HepG2 (cell line): ENCODE measurements around the gene USP36. TPM values are rescaled to one million over a fixed set of nuclear protein-coding genes. Genes with fewer than 3 reads are reported as not detected.

Experiments used
- ASH2L ChIP-seq: fragments of 300-600, 200-600 bp; sonication (generic); IDR thresholded peaks from 2 replicates; pipeline ENCODE4 v1.7.0; 2017; ENCODE audit warnings: low read depth, mild to moderate bottlenecking, moderate library complexity, mixed read lengths, low read length; ENCODE audit not compliant: insufficient read length
- KDM5A ChIP-seq: fragments of 200-600 bp; sonication (generic); IDR thresholded peaks from 2 replicates; pipeline ENCODE4 v1.7.0; 2018; ENCODE audit warnings: antibody characterized with exemption, mild to moderate bottlenecking, low read length, borderline replicate concordance
- KLF11 ChIP-seq: IDR thresholded peaks from 2 replicates; pipeline ENCODE4 v1.6.1; 2016; ENCODE audit warnings: missing compliant biosample characterization
- NR2F1 ChIP-seq, 2 experiments: fragments of 450-650 bp in 1 of 2; formaldehyde crosslinking in 1 of 2; IDR thresholded peaks; 2 replicates each; pipeline versions ENCODE4 v1.5.0 to v1.6.1; 2016 to 2020; ENCODE audit warnings: mild to moderate bottlenecking in 1 of 2, missing compliant biosample characterization in 1 of 2, missing genetic modification reagents in 1 of 2, moderate library complexity in 1 of 2
- ZFX ChIP-seq: sonication (generic); formaldehyde crosslinking; IDR thresholded peaks from 2 replicates; pipeline ENCODE4 v1.4.0; 2020; ENCODE audit warnings: mild to moderate bottlenecking, low read depth, missing genetic modification reagents, moderate library complexity
- ZNF138 ChIP-seq: sonication (generic); formaldehyde crosslinking; IDR thresholded peaks from 2 replicates; pipeline ENCODE4 v1.5.0; 2020; ENCODE audit warnings: mild to moderate bottlenecking, low read depth, missing genetic modification reagents
- ZNF296 ChIP-seq: sonication (generic); formaldehyde crosslinking; conservative IDR thresholded peaks from 2 replicates; pipeline ENCODE4 v1.5.0; 2020; ENCODE audit warnings: mild to moderate bottlenecking, missing genetic modification reagents
- ZNF354B ChIP-seq: sonication (generic); formaldehyde crosslinking; IDR thresholded peaks from 2 replicates; pipeline ENCODE4 v1.8.0; 2022; ENCODE audit warnings: mild to moderate bottlenecking, missing genetic modification reagents
- ZNF446 ChIP-seq: sonication (generic); formaldehyde crosslinking; IDR thresholded peaks from 2 replicates; pipeline ENCODE4 v1.5.0; 2020; ENCODE audit warnings: mild to moderate bottlenecking, missing genetic modification reagents
- ZNF543 ChIP-seq: sonication (generic); formaldehyde crosslinking; IDR thresholded peaks from 2 replicates; pipeline ENCODE4 v1.4.0; 2020; ENCODE audit warnings: mild to moderate bottlenecking, missing genetic modification reagents
- polyA plus RNA-seq, 8 experiments: library from polyadenylated mRNA; depleted of rRNA in 3 of 8; stranded (reverse) in 7 of 8; unstranded in 1 of 8; fragments of >200 nt; fragmentation: Illumina TruSeq in 4 of 8; extraction: Trizol in 4 of 8; gene quantifications; 2 replicates each; pipeline versions ENCODE4 v1.2.1 to v1.2.3, GENCODE V29; 2011 to 2016; ENCODE audit warnings: low read depth in 4 of 8, missing spikeins in 1 of 8, mixed read lengths in 1 of 8; ENCODE audit not compliant: insufficient read depth in 1 of 8
- total RNA-seq, 5 experiments: library from RNA; depleted of rRNA; stranded (reverse); fragments of >200 nt; fragmentation: Illumina TruSeq; extraction: Trizol; gene quantifications; 2 replicates each; pipeline ENCODE4 v1.2.3, GENCODE V29; 2016; ENCODE audit warnings: low read depth in 1 of 5
- TF ChIP-seq, protein P1 (sequence below): sonication (generic); formaldehyde crosslinking; IDR thresholded peaks from 2 replicates; pipeline ENCODE4 v1.4.0; 2020; ENCODE audit warnings: missing genetic modification reagents
- TF ChIP-seq, protein P2 (sequence below): sonication (generic); formaldehyde crosslinking; IDR thresholded peaks from 2 replicates; pipeline ENCODE4 v1.4.0; 2020; ENCODE audit warnings: missing genetic modification reagents, low read depth, mild to moderate bottlenecking, borderline replicate concordance

The USP36 gene
- total and polyA plus RNA-seq, 2 of the 13 experiments (the other 11 are each of a cell fraction or from before 2014, with no cell fraction given) = 29.6 to 45.9 TPM

DNA sequence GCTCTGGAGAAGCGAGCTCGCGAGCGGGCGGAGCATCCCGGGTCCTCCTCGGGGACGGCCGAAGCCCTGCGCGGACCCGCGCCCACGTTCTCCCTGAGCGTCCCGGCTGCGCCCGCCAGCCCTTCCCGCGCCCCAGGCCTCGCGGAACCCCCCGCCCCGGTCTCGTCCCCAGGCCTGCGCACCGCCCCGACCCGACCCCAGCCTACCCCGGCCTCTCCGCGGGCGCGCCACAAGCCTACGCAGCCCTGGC is 159 bp downstream of the USP36 start (continued):
- TF ChIP-seq, protein P1, sequence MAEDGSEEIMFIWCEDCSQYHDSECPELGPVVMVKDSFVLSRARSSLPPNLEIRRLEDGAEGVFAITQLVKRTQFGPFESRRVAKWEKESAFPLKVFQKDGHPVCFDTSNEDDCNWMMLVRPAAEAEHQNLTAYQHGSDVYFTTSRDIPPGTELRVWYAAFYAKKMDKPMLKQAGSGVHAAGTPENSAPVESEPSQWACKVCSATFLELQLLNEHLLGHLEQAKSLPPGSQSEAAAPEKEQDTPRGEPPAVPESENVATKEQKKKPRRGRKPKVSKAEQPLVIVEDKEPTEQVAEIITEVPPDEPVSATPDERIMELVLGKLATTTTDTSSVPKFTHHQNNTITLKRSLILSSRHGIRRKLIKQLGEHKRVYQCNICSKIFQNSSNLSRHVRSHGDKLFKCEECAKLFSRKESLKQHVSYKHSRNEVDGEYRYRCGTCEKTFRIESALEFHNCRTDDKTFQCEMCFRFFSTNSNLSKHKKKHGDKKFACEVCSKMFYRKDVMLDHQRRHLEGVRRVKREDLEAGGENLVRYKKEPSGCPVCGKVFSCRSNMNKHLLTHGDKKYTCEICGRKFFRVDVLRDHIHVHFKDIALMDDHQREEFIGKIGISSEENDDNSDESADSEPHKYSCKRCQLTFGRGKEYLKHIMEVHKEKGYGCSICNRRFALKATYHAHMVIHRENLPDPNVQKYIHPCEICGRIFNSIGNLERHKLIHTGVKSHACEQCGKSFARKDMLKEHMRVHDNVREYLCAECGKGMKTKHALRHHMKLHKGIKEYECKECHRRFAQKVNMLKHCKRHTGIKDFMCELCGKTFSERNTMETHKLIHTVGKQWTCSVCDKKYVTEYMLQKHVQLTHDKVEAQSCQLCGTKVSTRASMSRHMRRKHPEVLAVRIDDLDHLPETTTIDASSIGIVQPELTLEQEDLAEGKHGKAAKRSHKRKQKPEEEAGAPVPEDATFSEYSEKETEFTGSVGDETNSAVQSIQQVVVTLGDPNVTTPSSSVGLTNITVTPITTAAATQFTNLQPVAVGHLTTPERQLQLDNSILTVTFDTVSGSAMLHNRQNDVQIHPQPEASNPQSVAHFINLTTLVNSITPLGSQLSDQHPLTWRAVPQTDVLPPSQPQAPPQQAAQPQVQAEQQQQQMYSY (CRISPR knock-in tag) = 0 out of 2 replicates have a peak, but pooled peaks have one; percentile 32
- peak; percentile 83 for TF ChIP-seq ASH2L
- 0 out of 2 replicates have a peak, but pooled peaks have one; percentile 16 for TF ChIP-seq ZNF138 (CRISPR knock-in tag)
- TF ChIP-seq ZNF354B = 0 out of 2 replicates have a peak, but pooled peaks have one; percentile 8
- TF ChIP-seq KDM5A = peak; percentile 57; the same call in 1 of the 2 replicates
- no peak for TF ChIP-seq NR2F1 (CRISPR knock-in tag; IDR thresholded peaks at IDR 0.05)
- TF ChIP-seq ZNF543 (CRISPR knock-in tag) = 0 out of 2 replicates have a peak, but pooled peaks have one; percentile 82
- TF ChIP-seq ZNF446 (CRISPR knock-in tag) = 0 out of 2 replicates have a peak, but pooled peaks have one; percentile 59
- no peak for TF ChIP-seq ZFX (CRISPR knock-in tag)
- TF ChIP-seq ZNF296 = no peak
- TF ChIP-seq KLF11 (CRISPR knock-in tag) = no peak
- TF ChIP-seq, protein P2, sequence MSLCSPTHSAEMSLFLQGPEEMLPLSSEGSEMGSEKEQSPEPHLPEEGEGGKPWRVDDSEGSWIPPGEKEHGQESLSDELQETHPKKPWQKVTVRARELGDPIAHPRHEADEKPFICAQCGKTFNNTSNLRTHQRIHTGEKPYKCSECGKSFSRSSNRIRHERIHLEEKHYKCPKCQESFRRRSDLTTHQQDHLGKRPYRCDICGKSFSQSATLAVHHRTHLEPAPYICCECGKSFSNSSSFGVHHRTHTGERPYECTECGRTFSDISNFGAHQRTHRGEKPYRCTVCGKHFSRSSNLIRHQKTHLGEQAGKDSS = 0 out of 2 replicates have a peak, but pooled peaks have one; percentile 6
- TF ChIP-seq, all 625 proteins: peak for 23
